ENCODE measurements around the gene GRID2.

The GRID2 gene

DNA sequence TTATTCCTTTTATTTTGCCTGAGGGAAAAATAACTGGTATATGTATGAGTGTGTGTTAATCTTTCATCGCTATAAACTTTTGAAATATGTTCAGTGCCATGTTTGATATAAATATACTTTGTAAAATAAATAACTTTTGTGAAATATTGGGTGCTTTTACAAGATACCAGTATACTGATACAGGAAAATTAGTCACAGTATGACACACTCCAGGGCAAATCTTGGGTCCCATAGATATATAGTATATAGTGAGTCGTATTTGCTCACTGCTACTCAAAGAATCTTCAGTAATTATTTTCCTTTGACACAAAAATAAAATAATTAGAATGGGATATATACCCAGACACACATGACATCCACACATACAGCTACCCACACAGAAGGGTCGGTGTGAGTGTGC, 472.3 kb downstream of the GRID2 start:
- DNase-seq: no peak

DNA sequence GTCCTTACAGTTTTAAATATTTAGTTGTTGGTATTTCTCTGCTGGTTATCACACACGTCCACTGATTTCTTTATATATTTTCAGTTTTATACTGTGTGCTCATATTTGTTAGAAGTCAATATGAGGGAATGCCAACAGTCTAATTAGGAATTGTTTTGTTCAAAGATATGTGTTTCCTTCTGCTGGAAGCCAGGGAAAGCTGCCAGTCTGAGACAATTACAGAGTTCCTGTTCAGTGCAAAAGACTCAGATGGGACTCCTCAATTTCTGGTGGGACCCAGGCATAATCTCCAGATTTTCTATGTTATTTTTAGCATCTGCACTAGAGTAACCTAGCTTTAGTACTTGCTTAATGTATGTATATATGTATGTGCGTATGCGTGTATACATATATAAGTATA, 486.0 kb downstream of the GRID2 start:
- no peak for DNase-seq

DNA sequence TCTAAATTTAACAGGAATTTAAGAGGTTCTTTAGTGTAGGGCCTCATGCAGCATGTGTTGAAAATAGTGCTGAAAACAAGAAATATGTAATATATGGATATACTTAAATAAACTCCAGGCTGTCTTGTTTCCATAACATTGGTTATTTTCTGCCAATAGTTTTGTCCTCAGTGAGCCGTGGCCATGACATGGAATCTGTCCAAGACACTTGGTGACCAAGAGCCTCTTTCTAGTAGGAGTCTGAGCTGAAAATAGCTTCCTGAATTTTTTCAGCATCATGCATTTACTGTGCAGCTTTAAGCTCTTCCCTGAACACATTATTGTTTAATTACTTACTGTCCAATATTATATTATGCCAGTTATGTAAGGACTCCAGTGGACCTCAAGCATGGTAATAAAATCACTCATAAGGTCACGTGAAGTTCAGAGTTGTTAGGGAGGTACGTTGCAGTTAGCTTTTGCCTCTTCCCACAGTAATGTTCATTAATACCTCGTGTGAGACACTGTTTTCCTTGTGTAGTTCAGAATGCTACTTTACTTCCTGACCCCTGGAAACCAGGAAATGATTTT, 488.2 kb downstream of the GRID2 start:
- DNase-seq: no peak

DNA sequence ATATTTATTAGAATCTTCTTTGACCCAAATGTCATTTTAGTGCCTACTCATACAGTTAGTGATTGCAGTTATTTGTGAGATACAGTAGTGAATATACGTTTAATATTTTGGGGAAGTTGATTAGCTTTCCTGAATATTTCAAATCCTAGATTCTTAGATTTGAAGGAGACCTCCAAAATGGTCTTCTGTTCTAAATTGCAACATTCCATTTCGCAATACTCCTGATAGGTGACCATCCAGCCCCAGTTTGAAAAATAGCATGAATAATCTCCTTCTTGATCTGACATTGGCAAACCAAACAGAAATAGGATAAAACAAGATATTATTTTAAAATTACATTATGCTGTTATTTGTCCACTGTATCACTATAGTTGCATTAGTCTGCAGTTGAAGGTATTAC, 505.6 kb downstream of the GRID2 start:
- DNase-seq: no peak

DNA sequence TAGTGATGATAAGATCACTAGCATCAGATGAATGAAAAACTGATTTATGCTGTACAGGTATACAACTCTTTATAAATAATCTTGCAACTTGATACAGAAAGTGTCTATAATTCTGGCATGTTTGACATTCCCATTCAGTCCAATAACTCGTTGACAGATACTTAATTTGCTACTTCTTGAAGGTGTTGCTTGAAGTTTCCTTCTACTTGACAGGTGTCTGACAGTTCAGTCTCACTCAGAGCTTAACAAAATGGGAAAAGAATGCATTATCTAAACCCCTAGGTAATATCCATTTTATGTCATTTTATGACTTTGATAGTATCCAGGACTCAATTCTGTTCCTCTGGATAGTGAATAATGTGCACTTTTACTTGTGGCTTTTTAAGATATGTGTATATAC, 508.9 kb downstream of the GRID2 start:
- DNase-seq: no peak

DNA sequence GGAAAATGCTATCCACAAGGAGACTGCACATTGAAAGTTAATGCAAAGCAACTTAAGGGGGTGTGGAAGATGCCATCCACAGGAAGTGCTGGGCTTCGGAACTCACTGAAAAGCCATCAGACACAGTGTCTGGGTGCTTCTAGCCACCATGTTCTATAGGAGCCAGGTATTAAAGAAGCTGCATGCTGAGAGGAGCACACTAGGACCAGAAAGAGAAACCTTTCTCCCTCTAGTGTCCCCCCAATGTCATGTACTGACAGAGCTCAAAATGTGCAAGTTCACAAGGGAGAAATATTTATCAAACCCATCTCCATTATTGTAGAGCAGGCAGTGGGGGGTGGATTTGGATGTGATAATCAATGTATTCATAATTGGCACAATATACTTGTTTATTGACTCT, 510.9 kb downstream of the GRID2 start:
- no peak for DNase-seq

DNA sequence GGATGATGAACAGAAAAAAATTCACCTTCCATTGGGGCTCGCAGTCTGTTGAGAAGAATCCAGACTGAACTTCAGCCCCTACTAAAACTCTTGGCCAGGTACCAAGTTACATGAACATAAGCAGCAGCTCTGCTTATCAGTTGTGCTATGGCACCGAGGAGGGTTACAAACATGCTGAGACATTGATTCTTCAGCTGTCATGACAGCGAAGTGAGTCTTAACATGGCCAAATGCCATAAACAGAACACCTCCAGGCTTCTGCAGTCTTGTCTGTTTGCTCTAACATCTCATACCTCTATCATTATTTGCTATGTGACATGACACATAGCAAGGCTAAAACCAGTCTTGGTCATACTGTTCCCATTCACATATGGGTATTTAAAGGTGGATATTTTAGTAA, 521.5 kb downstream of the GRID2 start:
- no peak for DNase-seq

DNA sequence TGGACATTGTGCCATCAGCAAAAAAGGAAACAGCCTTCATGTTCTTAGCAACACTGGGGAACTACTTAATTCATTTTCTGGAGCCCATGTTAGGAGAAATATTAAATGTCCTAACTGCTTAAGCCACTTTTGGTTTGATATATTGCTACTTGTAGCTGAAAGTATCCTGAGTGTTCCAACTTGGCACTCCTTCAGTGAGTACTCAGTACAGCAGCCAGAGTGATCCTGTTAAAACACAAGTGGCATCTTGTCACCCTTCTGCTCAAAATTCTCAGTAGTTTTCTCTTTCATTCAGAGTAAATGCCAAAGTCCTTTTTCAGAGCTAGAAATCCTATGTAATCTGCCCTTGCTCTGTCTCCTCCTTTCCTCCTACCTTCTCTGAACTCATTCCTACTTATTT, 522.0 kb downstream of the GRID2 start:
- DNase-seq: no peak

DNA sequence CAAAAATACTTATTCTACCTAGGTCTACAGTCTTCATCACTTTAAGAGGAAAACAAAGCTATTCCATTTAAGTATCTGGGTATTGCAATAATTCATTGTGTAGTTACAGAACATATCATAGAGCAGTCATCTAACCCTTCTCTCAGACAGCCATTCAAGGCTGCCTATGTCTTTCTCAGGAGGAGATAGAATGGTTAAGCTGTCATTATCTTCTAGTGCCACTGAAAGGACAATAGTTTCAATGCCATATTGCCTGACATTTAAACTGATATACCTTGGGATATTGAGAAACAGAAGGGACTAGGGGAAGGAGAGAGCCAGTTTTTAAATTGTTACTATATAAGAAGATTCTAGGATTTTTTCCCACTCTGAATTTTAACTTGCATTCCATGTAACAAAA, 527.0 kb downstream of the GRID2 start:
- no peak for DNase-seq

DNA sequence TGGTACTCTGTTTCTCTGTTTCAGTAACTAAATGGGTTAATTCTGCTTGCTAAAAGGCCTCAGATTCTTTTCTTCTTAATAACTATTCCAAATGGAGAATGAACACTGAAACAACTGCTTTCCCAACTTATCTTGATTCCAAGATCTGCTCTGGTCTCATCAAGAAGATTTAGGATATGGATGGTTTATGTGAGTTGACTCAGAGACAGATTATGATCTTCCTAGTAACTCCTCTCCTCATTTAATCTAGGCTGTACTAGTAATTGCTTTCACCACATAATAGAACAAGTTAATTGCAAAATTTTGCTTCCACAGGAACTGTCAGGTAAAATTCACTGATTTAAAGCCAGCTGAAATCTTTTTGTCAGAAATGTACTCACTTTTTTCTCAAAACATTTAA, 537.1 kb downstream of the GRID2 start:
- DNase-seq: no peak

DNA sequence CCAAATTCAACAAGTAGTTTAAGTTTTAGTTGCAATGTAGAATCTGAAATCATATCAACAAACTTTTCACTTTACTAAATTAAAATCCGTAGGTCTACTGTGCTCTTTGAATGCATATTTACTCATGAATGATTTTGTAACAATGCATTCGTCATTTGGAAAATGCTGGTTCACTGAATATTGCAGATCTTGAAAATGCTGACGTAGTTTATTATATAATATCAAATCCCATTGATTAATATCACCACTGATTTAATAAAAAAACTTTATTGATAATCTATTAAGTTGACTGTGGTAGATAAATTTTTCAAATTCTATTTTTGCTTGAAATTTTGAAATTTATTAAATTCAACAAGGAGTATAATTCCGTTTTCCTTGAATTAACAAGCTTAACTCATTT, 540.0 kb downstream of the GRID2 start:
- no peak for DNase-seq

DNA sequence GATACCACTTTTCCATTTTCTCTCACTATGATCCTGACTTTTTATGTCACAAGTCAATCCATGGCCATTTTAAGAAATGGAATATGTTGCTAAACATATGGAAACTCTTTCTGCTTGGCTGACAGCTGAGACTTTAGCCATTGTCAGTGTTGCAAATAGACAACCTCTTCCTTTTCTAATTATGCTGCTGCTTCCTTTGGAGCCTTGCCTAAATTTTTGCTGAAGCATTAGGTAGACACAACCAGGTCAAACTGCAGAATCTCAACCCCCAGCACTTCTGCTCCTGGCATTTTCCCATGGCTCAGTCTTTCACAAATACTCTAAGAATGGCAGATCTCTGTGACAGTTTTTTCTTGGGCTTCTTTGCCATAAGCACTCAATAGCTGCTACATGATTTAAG, 543.3 kb downstream of the GRID2 start:
- DNase-seq: no peak

DNA sequence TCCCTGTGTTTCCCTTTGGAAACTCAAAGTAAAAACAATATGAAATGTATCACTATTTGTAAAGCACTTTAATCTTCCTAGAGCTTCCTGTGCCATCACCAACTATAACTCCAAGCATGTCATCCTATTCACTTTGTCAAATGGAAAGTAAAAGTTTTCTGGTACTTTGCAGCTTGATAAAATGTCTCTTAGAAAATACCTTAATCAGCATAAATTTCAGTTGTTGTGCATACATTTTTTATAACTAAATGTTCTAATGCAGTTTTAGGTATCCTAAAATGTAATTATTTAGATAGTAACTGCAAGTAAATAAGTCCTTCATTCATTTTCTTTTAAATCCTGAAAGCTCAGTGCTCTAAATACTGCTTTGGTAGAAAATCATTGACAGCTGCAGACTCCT, 558.7 kb downstream of the GRID2 start:
- no peak for DNase-seq

DNA sequence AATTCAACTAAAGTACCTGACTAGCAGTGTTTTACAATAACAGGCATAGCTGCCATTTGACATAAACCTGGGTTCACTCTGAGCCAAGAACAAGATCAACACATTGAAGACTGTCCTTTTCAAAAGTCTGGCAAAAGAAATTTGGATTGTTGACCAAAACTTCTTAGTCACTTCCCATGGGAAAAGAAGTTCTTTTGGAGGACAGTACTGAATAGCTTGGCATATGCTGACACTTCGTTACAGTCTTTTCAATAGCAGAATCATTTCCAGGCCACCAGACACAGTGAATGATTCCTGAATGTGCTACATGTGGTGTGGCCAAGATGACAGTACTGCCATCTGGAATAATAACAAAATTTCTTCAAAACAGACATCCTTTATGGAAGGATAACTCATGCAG, 560.3 kb downstream of the GRID2 start:
- DNase-seq: no peak

DNA sequence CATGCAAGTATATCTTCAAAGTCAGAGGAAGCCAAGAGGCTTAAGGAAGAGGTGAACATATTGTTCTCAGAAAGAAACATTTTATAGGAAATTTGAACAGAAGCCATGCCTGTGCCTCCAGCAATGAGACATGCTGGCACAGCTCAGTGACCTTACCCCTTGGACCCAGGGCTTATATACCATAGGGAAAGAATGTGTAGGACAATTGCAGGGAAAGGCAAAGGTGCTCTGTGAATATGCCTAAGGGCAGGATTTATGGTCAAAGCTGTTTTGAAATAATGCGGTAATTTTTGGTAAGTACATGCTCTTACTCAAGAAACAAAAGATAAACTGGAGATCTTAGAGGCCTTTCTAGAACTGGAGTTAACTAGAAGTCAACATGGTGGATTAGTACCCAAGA, 568.8 kb downstream of the GRID2 start:
- no peak for DNase-seq

DNA sequence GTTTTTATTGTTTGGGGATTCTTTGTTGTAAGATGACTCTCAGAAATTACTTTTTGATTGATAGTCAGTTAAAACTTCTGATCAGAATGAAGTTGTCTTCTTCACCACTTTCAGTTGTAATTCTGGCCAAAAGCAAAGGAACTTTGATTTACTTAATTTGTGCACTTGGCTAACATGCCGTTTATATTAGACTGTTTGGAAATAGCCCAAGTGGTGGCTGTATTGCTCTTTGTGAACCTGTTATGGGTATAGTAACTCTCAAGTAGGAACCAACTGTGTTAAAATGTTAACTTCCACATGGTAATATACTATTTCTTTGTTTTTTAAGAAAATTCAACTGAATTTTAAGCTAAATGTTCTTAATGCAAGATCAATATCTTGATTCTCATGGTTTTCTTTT, 581.9 kb downstream of the GRID2 start:
- DNase-seq: no peak

DNA sequence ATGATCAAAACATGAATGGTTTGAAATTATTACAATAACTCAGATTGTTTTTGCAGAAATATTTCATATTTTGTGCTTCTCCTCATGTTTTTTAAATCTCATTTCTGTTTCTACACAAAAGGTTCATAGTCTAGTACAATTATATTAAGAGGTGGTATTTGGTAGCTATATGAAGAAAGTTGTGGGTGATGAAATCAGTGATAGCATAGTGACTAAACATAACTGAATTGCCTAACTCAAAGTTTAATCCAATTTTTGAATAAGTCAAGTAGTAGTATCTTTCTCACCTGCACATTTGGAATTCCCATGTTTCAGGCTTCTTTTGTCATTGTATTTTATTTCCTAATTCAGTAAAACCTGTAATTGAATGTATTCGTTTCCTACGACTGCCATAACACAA, 648.7 kb downstream of the GRID2 start:
- no peak for DNase-seq

DNA sequence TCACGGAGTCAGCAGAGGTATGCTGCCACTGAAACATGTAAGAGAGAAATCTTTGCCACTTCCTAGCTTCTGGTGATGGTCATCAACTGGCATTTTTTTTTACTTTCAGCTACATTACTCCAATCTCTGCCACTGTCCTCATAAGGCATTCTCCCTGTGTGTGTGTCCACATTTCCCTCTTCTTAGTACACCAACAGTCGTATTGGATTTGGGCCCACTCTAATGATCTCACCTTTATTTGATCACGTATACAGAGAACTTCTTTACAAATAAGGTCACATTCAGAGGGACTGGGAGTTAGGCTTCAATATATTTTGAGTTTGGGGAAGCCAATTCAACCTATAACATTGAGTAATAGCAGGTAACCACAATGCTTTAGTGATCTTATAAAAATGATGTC, 649.1 kb downstream of the GRID2 start:
- DNase-seq: no peak

DNA sequence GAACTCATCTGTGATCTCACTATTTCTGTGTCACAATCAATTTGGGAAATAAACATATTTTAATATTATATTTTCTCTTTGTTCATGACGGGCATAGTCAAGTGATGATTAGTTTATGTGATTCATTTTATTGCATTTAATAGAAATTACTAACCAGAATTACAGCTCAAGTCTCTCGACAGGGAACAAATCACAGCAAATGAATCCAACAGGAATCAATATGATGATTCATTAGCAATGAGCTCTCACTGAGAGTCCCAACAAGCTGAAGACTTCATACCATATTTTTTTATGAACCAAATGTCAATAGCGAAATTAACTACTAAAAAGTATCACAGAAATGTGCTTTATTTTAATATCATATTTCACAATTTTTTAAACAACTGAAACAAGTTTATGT, 649.7 kb downstream of the GRID2 start:
- no peak for DNase-seq

DNA sequence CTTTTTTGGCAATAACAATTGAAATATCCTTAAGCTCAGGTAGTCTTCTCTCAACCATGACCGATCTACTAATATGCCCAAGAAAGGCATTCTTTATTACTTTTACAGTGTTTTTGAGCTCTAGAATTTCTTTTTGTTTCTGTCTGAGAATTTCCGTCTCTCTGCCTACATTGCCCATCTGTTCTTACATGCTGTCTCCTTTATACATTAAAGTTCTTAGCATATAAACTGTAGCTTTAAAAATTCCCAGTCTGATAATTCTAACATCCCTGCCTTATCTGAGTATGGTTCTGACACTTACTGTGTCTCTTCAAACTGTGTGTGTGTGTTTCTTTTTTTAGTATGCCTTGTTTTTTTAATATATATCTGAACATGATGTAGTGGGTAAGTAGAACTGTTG, 658.1 kb downstream of the GRID2 start:
- DNase-seq: no peak

DNA sequence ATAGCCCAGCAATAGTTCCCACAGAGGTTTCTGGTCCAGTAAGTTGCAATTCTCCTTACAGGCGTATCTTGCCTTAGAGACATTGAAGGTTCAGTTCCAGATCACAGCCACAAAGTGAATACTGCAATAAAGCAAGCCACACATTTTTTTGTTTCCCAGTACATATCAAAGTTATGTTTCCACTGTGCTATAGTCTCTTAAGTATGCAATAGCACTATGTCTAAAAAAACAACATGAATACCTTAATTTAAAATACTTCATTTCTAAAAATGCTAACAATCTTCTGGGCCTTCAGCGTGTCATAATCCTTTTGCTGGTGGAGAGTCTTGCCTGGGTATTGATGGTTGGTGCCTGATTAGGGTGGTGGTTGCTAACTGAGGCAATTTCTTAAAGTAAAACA, 659.1 kb downstream of the GRID2 start:
- no peak for DNase-seq

DNA sequence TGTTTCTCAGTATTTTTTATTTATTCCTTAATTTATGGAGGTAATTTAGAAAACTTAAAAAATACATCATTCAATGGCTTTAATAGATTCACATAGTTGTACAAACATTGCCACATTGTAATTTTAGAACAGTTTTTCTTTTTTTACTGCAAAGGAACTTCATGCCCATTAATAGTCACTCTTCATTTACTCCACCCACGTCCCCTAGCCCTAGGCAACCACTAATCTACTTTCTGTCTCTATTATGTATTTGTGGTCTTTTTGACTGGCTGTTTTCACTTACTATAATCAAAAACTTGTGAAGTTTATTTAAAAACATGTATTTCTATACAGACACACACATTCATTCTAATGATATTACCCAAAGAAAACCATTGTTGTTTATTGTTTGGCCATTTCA, 664.8 kb downstream of the GRID2 start:
- no peak for DNase-seq

DNA sequence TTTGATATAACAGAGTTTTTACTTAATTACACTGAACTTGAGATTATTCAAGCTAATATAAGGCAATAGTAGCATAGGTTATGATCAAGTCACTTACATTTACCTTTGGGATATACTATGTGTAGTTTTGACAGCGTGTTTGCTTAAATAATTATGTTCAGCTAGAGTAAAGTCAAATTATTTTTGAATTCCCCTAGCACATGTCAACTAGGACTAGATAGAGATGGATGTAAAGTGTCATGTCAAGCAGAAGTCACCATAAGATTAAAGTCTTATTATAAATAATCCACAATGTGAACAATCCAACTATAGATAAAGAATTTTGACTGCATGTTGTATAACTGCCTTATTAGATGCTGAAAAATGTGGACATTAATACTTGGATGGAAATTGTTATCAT, 665.2 kb downstream of the GRID2 start:
- DNase-seq: no peak

DNA sequence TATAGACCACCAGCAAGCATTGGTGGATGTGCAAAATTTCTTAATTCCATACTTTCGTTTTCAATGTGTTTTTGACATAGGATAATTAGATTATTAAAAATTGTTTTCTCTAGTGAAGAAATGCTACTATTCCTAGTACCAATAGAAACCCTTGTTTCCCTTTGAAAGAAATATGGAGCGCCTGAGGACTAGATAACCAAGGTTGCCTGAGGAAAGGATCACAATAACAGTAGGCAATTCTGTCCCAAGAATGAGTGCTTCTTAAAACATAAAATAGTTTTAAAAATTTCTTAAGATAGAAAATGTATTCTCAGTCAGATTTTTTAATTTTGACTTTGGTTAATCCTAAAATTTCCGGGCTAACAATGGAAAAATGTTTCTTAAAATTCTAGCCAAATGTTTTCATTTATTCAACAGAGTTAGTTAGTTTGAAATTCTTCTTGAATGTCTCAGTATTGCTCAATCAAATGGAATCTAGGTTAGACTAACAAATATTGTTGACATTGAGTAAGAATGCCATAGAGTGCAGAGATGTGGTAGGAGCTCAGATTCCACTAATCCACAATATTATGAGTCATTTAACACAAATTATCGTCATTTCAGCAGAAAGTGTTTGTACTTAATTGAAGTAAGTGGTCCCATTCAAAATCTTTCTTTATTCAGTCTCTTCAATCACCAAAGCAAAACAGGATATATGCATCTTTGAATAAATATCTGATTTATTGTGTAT, 666.0 kb downstream of the GRID2 start:
- no peak for DNase-seq

DNA sequence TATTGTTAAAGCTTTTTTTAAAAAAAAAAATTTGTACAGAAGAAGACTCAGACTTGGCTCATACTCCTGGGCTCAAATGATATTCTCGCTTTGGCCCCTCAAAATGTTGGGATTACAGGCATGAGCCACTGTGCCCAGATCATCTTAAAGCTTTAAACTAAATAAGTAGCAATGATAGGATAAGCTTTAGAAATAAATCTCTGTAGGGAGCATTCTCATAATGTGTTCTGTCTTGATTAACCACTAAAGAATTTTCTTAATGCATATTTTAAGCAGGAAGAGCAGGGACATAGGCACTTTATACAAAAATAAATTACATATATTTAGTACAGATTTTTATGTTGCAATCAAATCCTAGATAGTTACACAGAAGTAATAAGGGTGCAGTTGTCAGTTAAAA, 667.2 kb downstream of the GRID2 start:
- no peak for DNase-seq

Measured in activated CD4-positive, alpha-beta T cell treated with anti-CD3 and anti-CD28 coated beads, Interleukin-10, Interleukin-2, amounts not matched to agents 100 ng/mL and 50 ng/mL, durations not matched to agents 16 hours and 8 hours (primary cell).